ENCODE measurements around the gene FRMD4B. TPM values are rescaled to one million over a fixed set of nuclear protein-coding genes. Genes with fewer than 3 reads are reported as not detected.

The FRMD4B gene
- polyA plus RNA-seq, 2 of the 4 experiments (the other 2 are of a cell fraction) = 0.92 to 5.9 TPM

DNA sequence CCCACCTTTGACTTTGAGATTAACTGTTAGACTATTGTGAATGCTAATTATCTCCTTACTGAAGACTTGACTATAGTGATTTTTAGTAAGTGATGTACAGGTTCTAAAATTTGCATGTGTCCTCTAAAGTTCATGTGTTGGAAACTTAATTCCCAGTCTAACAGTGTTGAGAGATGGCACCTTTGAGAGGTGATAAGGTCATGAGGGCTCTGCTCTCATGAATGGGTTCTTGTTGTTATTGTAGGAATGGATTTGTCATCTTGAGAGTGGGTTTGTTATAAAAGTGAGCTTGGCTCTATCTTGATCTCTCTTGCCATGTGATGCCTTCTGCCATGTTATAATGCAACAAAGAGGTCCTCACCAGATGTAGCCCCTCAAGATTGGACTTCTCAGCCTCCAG is 244.6 kb downstream of the FRMD4B start (continued):
- no peak for TF ChIP-seq SMC3 (IDR thresholded peaks at IDR 0.05)

- DNase-seq (ENCODE audit: low read depth in 1 of 2, low spot score in 1 of 2) = no peak
- no peak for TF ChIP-seq ZFP36 (IDR thresholded peaks at IDR 0.05; ENCODE audit: borderline replicate concordance, partially characterized antibody)
- no peak for TF ChIP-seq RCOR1 (IDR thresholded peaks at IDR 0.05; ENCODE audit: low read depth, low read length)
- TF ChIP-seq EHMT2 (IDR thresholded peaks at IDR 0.05; ENCODE audit: low read depth) = no peak
- TF ChIP-seq HOXA7 (CRISPR knock-in tag; IDR thresholded peaks at IDR 0.05) = no peak
- no peak for TF ChIP-seq JUN (IDR thresholded peaks at IDR 0.05)
- no peak for TF ChIP-seq REST (IDR thresholded peaks at IDR 0.05)
- no peak for TF ChIP-seq CBX8 (IDR thresholded peaks at IDR 0.05)
- TF ChIP-seq, protein P1, sequence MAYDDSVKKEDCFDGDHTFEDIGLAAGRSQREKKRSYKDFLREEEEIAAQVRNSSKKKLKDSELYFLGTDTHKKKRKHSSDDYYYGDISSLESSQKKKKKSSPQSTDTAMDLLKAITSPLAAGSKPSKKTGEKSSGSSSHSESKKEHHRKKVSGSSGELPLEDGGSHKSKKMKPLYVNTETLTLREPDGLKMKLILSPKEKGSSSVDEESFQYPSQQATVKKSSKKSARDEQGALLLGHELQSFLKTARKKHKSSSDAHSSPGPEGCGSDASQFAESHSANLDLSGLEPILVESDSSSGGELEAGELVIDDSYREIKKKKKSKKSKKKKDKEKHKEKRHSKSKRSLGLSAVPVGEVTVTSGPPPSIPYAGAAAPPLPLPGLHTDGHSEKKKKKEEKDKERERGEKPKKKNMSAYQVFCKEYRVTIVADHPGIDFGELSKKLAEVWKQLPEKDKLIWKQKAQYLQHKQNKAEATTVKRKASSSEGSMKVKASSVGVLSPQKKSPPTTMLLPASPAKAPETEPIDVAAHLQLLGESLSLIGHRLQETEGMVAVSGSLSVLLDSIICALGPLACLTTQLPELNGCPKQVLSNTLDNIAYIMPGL (CRISPR knock-in tag; IDR thresholded peaks at IDR 0.05; ENCODE audit: borderline replicate concordance) = no peak
- no peak for TF ChIP-seq HEYL (CRISPR knock-in tag; IDR thresholded peaks at IDR 0.05)
- TF ChIP-seq TFCP2L1 (CRISPR knock-in tag; IDR thresholded peaks at IDR 0.05) = no peak
- no peak for TF ChIP-seq TP53 (CRISPR knock-in tag; IDR thresholded peaks at IDR 0.05)
- TF ChIP-seq SREBF2 (IDR thresholded peaks at IDR 0.05) = no peak
- no peak for TF ChIP-seq SMC3 (IDR thresholded peaks at IDR 0.05)
- TF ChIP-seq EHF (CRISPR knock-in tag; IDR thresholded peaks at IDR 0.05) = no peak
- TF ChIP-seq NFE2L2 (conservative IDR thresholded peaks at IDR 0.05; ENCODE audit: low read length) = no peak
- TF ChIP-seq MYC (IDR thresholded peaks at IDR 0.05; ENCODE audit: borderline replicate concordance, low read length) = no peak
- no peak for TF ChIP-seq HOXB5 (CRISPR knock-in tag; IDR thresholded peaks at IDR 0.05)
- no peak for TF ChIP-seq CHD4 (IDR thresholded peaks at IDR 0.05; ENCODE audit: borderline replicate concordance)
Measured at GRCh38 chr3:69137412-69137811, 248.5 kb downstream of the FRMD4B start.

DNA sequence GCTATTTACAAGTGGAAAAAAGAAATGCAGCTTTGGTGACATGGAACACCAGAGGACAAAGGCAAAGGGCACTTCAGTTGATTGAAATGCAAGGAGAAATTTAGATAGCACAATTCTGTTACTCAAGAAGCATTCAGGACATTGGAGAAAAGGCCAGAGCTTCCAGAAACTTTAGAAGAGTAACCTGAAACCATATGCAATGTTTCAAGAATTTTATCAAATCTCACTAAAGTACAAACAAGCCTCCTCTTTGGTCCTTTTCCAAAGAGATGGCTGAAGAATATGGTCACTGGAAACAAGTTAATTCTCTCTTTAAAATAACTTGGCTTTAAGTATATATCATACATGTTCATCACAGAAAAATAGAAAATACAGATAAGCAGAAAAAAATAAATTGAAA is 248.9 kb downstream of the FRMD4B start:
- H3K4me1 ChIP-seq = no peaks in the 10 kb centered on the region
- ChIA-PET POLR2A (no interaction called here), CTCF (no interaction called here)
- no peaks in the 10 kb centered on the region for H3K9me3 ChIP-seq
- ATAC-seq (no peak), DNase-seq (ENCODE audit: low read depth in 1 of 2, low spot score in 1 of 2) (no peak), FAIRE-seq (no peak)
- H3K4me2 ChIP-seq = no peak overlapping the region
- H3K27ac ChIP-seq = no peak overlapping the region
- no peak overlapping the region for H3K4me3 ChIP-seq
- TF ChIP-seq, protein P1 (CRISPR knock-in tag; IDR thresholded peaks at IDR 0.05; ENCODE audit: borderline replicate concordance) = no peak
- TF ChIP-seq HES2 (IDR thresholded peaks at IDR 0.05) (no peak), ZFP36 (IDR thresholded peaks at IDR 0.05; ENCODE audit: borderline replicate concordance, partially characterized antibody) (no peak), KDM5A (IDR thresholded peaks at IDR 0.05) (no peak), EHMT2 (IDR thresholded peaks at IDR 0.05; ENCODE audit: low read depth) (no peak), BHLHE40 (IDR thresholded peaks at IDR 0.05; ENCODE audit: low read depth, low read length) (no peak)
- TF ChIP-seq, protein P2, sequence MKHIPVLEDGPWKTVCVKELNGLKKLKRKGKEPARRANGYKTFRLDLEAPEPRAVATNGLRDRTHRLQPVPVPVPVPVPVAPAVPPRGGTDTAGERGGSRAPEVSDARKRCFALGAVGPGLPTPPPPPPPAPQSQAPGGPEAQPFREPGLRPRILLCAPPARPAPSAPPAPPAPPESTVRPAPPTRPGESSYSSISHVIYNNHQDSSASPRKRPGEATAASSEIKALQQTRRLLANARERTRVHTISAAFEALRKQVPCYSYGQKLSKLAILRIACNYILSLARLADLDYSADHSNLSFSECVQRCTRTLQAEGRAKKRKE (CRISPR knock-in tag; IDR thresholded peaks at IDR 0.05; ENCODE audit: low read depth) = no peak

More at GRCh38 chr3:69137412-69137811, 248.5 kb downstream of the FRMD4B start:
- WGBS (ENCODE audit: missing lambda C conversion rate) = 73% methylated on average over 2 of the region's 2 CpGs
- no peaks in the 10 kb centered on the region for H3K9me3 ChIP-seq
- H3K27ac ChIP-seq = no peak overlapping the region
- H3K4me1 ChIP-seq = no peaks in the 10 kb centered on the region
- FAIRE-seq (no peak), ATAC-seq (no peak)
- no peak overlapping the region for H3K4me3 ChIP-seq
- CTCF ChIA-PET = no interaction called here
- POLR2A ChIA-PET = no interaction called here
- H3K4me2 ChIP-seq = no peak overlapping the region

Measured in A549 (cell line).